Loucy (cell line): ENCODE data around the gene CPT1B.
A peak's percentile ranks its signal among the peaks of the same experiment; 100 is the strongest.

Experiments
- H2AFZ ChIP-seq: fragments of 200-600 bp; sonication (generic); 2 replicates; pipeline ENCODE4 v1.6.0; 2016; ENCODE audit warnings: antibody characterized with exemption, mild to moderate bottlenecking, low read length, moderate library complexity
- H3F3A ChIP-seq: fragments of 200-600 bp; 2 replicates; pipeline ENCODE4 v1.6.0; 2016; ENCODE audit warnings: antibody characterized with exemption, low read depth, mild to moderate bottlenecking
- H3K27me3 ChIP-seq: fragments of 200-600 bp; sonication (generic); 2 replicates; pipeline ENCODE4 v1.6.1; 2014; ENCODE audit warnings: low read length, mild to moderate bottlenecking; ENCODE audit not compliant: insufficient read depth, poor library complexity, severe bottlenecking
- H3K36me3 ChIP-seq: fragments of 200-600 bp; sonication (generic); 2 replicates; pipeline ENCODE4 v1.6.1; 2016; ENCODE audit warnings: low read length; ENCODE audit not compliant: insufficient read depth
- H3K4me1 ChIP-seq: fragments of 200-600 bp; sonication (generic); 2 replicates; pipeline ENCODE4 v1.5.1; 2014; ENCODE audit warnings: low read length, mild to moderate bottlenecking; ENCODE audit not compliant: insufficient read depth, poor library complexity, severe bottlenecking
- H3K4me2 ChIP-seq: fragments of 200-600 bp; sonication (generic); 2 replicates; pipeline ENCODE4 v1.6.0; 2014; ENCODE audit warnings: antibody characterized with exemption, low read length, low read depth, mild to moderate bottlenecking; ENCODE audit not compliant: poor library complexity, severe bottlenecking
- H3K4me3 ChIP-seq: fragments of 200-600 bp; sonication (generic); 2 replicates; pipeline ENCODE4 v1.5.1; 2014; ENCODE audit warnings: low read length, mild to moderate bottlenecking, mixed read lengths; ENCODE audit not compliant: poor library complexity, severe bottlenecking
- H3K79me2 ChIP-seq: fragments of 200-600 bp; sonication (generic); 2 replicates; pipeline ENCODE4 v1.6.1; 2014; ENCODE audit warnings: low read length; ENCODE audit not compliant: insufficient read depth
- H3K9ac ChIP-seq: fragments of 200-600 bp; sonication (generic); 2 replicates; pipeline ENCODE4 v1.6.0; 2014; ENCODE audit warnings: mild to moderate bottlenecking, low read depth, low read length, moderate library complexity; ENCODE audit not compliant: poor library complexity, severe bottlenecking
- H3K9me2 ChIP-seq: fragments of 200-600 bp; sonication (generic); replicated peaks from 2 replicates; pipeline ENCODE4 v1.6.1; 2016; ENCODE audit warnings: low read depth, low read length, mixed read lengths
- H3K9me3 ChIP-seq: fragments of 200-600 bp; sonication (generic); 2 replicates; pipeline ENCODE4 v1.6.1; 2014; ENCODE audit warnings: mild to moderate bottlenecking, antibody characterized with exemption, low read length, low read depth; ENCODE audit not compliant: insufficient read depth
- H4K20me1 ChIP-seq: fragments of 200-600 bp; sonication (generic); 2 replicates; pipeline ENCODE4 v1.6.0; 2014; ENCODE audit warnings: antibody characterized with exemption, low read length, mild to moderate bottlenecking; ENCODE audit not compliant: insufficient read depth, poor library complexity, severe bottlenecking
- EZH2phosphoT487 ChIP-seq: fragments of 200-600 bp; IDR thresholded peaks from 2 replicates; pipeline ENCODE4 v1.6.1; 2018; ENCODE audit warnings: antibody characterized with exemption, mild to moderate bottlenecking, moderate library complexity, borderline replicate concordance
- TF ChIP-seq, protein P1 (sequence below): fragments of 200-600 bp; sonication (generic); conservative IDR thresholded peaks from 2 replicates; pipeline ENCODE4 v1.5.1; 2014; ENCODE audit warnings: mild to moderate bottlenecking, antibody characterized with exemption, low read length

Gene CPT1B

GRCh38 chr22:50585781-50586180 lies 7.6 kb upstream of the CPT1B start:
- Histone ChIP-seq H4K20me1 (peaks cover 3% of the 10 kb centered on the region), H3K27me3 (no peaks in the 10 kb centered on the region), H3K4me2 (peak overlapping the region; percentile 29), H3K79me2 (peaks cover 22% of the 10 kb centered on the region), H3K9me2 (no peaks in the 10 kb centered on the region), H3K9me3 (no peaks in the 10 kb centered on the region), H3K9ac (no peak overlapping the region), H3K36me3 (no peaks in the 10 kb centered on the region), H3K4me1 (peaks cover 26% of the 10 kb centered on the region), H3K4me3 (no peak overlapping the region), H3F3A (no peaks in the 10 kb centered on the region), H2AFZ (no peak overlapping the region)
- TF ChIP-seq EZH2phosphoT487, result no peak
- TF ChIP-seq, protein P1, sequence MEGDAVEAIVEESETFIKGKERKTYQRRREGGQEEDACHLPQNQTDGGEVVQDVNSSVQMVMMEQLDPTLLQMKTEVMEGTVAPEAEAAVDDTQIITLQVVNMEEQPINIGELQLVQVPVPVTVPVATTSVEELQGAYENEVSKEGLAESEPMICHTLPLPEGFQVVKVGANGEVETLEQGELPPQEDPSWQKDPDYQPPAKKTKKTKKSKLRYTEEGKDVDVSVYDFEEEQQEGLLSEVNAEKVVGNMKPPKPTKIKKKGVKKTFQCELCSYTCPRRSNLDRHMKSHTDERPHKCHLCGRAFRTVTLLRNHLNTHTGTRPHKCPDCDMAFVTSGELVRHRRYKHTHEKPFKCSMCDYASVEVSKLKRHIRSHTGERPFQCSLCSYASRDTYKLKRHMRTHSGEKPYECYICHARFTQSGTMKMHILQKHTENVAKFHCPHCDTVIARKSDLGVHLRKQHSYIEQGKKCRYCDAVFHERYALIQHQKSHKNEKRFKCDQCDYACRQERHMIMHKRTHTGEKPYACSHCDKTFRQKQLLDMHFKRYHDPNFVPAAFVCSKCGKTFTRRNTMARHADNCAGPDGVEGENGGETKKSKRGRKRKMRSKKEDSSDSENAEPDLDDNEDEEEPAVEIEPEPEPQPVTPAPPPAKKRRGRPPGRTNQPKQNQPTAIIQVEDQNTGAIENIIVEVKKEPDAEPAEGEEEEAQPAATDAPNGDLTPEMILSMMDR, result no peak

- Histone ChIP-seq H3K4me1 (peaks cover 26% of the 10 kb centered on the region), H3K4me3 (no peak overlapping the region), H3K9me3 (no peaks in the 10 kb centered on the region), H4K20me1 (peaks cover 3% of the 10 kb centered on the region), H3K79me2 (peaks cover 24% of the 10 kb centered on the region), H3K36me3 (no peaks in the 10 kb centered on the region), H3F3A (no peaks in the 10 kb centered on the region), H3K9ac (no peak overlapping the region), H3K27me3 (no peaks in the 10 kb centered on the region), H2AFZ (no peak overlapping the region), H3K9me2 (no peaks in the 10 kb centered on the region), H3K4me2 (peak overlapping the region; percentile 29)
- TF ChIP-seq, protein P1, result no peak
- TF ChIP-seq EZH2phosphoT487, result no peak
These were observed 7.0 kb upstream of the CPT1B start for GRCh38 chr22:50585238-50585637.

DNA sequence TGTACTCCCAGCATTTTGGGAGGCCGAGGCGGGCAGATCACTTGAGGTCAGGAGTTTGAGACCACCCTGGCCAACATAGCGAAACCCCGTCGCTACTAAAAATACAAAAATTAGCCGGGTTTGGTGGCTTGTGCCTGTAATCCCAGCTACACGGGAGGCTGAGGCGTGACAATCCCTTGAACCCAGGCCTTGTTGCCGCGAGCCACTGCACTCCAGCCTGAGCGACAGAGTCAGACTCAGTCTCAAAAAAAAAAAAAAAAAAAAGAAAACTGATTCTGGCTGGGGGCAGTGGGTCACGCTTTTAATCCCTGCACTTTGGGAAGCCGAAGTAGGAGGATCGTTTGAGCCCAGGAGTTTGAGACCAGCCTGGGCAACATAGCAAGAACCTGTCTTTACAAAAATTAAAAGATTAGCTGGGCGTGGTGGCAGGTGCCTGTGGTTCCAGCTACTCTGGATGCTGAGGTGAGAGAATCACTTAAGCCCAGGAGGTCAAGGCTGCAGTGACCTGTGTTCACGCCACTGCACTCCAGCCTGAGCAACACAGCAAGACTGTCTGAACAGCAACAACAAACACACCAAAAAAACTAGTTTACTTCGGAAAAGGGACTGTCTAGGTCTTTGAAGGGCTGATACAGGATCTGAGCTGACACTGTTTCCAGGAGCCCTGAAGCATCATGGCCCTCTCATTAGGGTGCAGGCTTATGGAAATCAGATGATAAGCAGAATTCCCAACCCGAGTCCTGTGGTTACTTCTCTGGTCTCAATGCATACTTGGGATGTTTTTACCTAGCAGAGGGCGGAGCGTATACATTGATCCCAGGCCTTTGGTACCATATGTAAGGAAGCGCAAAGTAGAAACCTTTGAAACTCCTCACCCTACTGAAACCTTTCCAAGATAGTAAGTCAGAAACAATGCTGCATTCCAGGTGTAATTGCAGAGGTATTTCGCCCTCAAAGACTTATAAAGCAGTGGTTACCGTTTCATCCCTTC lies 6.2 kb upstream of the CPT1B start:
- Histone ChIP-seq H3K9me2 (no peaks in the 10 kb centered on the region), H4K20me1 (peaks cover 3% of the 10 kb centered on the region), H3K4me1 (peaks cover 32% of the 10 kb centered on the region), H3F3A (no peaks in the 10 kb centered on the region), H3K9me3 (no peaks in the 10 kb centered on the region), H3K36me3 (no peaks in the 10 kb centered on the region), H3K79me2 (peaks cover 24% of the 10 kb centered on the region), H3K27me3 (no peaks in the 10 kb centered on the region), H3K9ac (peak overlapping the region; percentile 94), H3K4me3 (peak overlapping the region; percentile 93), H2AFZ (no peak overlapping the region), H3K4me2 (peak overlapping the region; percentile 91)
- TF ChIP-seq, protein P1, result no peak
- TF ChIP-seq EZH2phosphoT487, result no peak
